Lung (tissue), 12 donors: ENCODE data around the gene GBP6. TPM values are rescaled to one million over a fixed set of nuclear protein-coding genes. Genes with fewer than 3 reads are reported as not detected.

Source experiments
- ATAC-seq: fragments of 200-7000 bp; cut with Tn5 transposase; one replicate; pipeline ENCODE4 v1.9.1; 2020; ENCODE audit warnings: moderate number of reproducible peaks; ENCODE audit not compliant: insufficient read depth, low FRiP score
- DNase-seq, 3 donors: peaks; one replicate each; pipeline ENCODE4 v3.0.0-alpha.2; 2013 to 2017
- H3K27ac ChIP-seq, 2 donors: one replicate each; pipeline ENCODE4 v1.5.1; 2013; ENCODE audit warnings: mild to moderate bottlenecking in 2 of 2, moderate library complexity in 2 of 2, control low read depth in 1 of 2, inconsistent platforms in 1 of 2, low read depth in 1 of 2, low read length in 1 of 2
- H3K27me3 ChIP-seq, 3 donors: one replicate each; pipeline ENCODE4 v1.5.1; 2013; ENCODE audit warnings: low read length in 2 of 3; ENCODE audit not compliant: control insufficient read depth in 3 of 3, insufficient read depth in 3 of 3
- H3K36me3 ChIP-seq, 4 donors: one replicate each; pipeline ENCODE4 v1.5.1; 2013; ENCODE audit warnings: low read length in 4 of 4, mild to moderate bottlenecking in 1 of 4, moderate library complexity in 1 of 4; ENCODE audit not compliant: control insufficient read depth in 4 of 4, insufficient read depth in 4 of 4
- H3K4me1 ChIP-seq, 5 donors: one replicate each; pipeline ENCODE4 v1.5.1; 2013; ENCODE audit warnings: low read length in 5 of 5, mild to moderate bottlenecking in 2 of 5, moderate library complexity in 1 of 5; ENCODE audit not compliant: control insufficient read depth in 5 of 5, insufficient read depth in 5 of 5
- H3K4me3 ChIP-seq: one replicate; pipeline ENCODE4 v1.5.1; 2013; ENCODE audit warnings: mild to moderate bottlenecking, control low read depth, moderate library complexity
- H3K9ac ChIP-seq, 2 donors: one replicate each; pipeline ENCODE4 v1.5.1; 2013; ENCODE audit warnings: low read length in 2 of 2, control low read depth in 1 of 2; ENCODE audit not compliant: insufficient read depth in 1 of 2
- H3K9me3 ChIP-seq, 4 donors: one replicate each; pipeline ENCODE4 v1.5.1; 2013; ENCODE audit warnings: low read length in 3 of 4, mild to moderate bottlenecking in 1 of 4, moderate library complexity in 1 of 4; ENCODE audit not compliant: control insufficient read depth in 4 of 4, insufficient read depth in 3 of 4
- WGBS, 2 donors: extraction: QIAGEN DNeasy Blood & Tissue Kit; methylation state at CpG; one replicate each; pipeline ENCODE4 v1.1.7; 2013; 5-methylcytosine and 5-hydroxymethylcytosine counted together
- polyA plus RNA-seq, 2 donors: library from polyadenylated mRNA; stranded (reverse); fragments of 200-250 nt; gene quantifications; one replicate each; pipeline ENCODE4 v1.2.1, GENCODE V29; 2013
- total RNA-seq, 2 donors: library from RNA; depleted of rRNA in 1 of 2; stranded (reverse); fragments of >200 nt in 1 of 2; gene quantifications; one replicate each; pipeline ENCODE4 v1.2.1, GENCODE V29; 2014 to 2021
- TF ChIP-seq, protein P1 (sequence below): IDR thresholded peaks from 2 replicates; pipeline ENCODE4 v1.5.1; 2012; ENCODE audit warnings: mild to moderate bottlenecking; ENCODE audit errors: control extremely low read depth, extremely low read depth
- donor health status: control.
- donor health status: control.
- donor health status: Bipolar disorder and iron deficiency.
- donor health status: healthy.
- donor health status: DM: yes; HTN: yes; CAD: no.

The GBP6 gene
- total and polyA plus RNA-seq, 4 donors: 0.61 to 1.3 (median 1.1) TPM

DNA sequence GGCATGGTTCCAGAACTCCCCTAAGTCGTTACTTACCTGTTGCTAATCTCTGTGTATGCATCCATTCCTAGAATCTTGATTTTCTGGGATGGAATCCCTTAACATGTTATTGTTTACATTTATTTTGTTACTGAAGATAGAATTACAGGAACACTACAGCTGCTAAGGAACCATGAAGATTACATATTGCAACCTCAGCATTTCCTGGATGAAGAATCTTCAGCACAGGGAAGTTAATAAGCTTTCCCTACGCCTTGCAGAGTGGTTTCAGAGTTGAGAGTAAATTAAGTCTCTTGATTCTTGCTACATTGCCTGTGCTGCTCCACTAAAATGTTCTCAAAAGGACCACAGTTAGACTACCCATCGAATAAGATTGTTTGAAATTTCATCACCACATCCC lies 31.4 kb upstream of the GBP6 start:
- no peaks in the 10 kb centered on the region for H3K27me3 ChIP-seq
- H3K4me3 ChIP-seq: no peak overlapping the region
- peaks cover 0 to 3% (median 2%) of the 10 kb centered on the region in 4 donors for H3K9me3 ChIP-seq
- WGBS, 2 donors: 22 to 40% methylated on average over 3 of the region's 3 CpGs
- no peaks in the 10 kb centered on the region for H3K4me1 ChIP-seq
- H3K36me3 ChIP-seq: no peaks in the 10 kb centered on the region
- DNase-seq (peak in 1 of 3 donors; percentile 21), ATAC-seq (no peak)
- H3K27ac ChIP-seq: no peak overlapping the region
- TF ChIP-seq, protein P1, sequence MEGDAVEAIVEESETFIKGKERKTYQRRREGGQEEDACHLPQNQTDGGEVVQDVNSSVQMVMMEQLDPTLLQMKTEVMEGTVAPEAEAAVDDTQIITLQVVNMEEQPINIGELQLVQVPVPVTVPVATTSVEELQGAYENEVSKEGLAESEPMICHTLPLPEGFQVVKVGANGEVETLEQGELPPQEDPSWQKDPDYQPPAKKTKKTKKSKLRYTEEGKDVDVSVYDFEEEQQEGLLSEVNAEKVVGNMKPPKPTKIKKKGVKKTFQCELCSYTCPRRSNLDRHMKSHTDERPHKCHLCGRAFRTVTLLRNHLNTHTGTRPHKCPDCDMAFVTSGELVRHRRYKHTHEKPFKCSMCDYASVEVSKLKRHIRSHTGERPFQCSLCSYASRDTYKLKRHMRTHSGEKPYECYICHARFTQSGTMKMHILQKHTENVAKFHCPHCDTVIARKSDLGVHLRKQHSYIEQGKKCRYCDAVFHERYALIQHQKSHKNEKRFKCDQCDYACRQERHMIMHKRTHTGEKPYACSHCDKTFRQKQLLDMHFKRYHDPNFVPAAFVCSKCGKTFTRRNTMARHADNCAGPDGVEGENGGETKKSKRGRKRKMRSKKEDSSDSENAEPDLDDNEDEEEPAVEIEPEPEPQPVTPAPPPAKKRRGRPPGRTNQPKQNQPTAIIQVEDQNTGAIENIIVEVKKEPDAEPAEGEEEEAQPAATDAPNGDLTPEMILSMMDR: no peak
- no peak overlapping the region for H3K9ac ChIP-seq

DNA sequence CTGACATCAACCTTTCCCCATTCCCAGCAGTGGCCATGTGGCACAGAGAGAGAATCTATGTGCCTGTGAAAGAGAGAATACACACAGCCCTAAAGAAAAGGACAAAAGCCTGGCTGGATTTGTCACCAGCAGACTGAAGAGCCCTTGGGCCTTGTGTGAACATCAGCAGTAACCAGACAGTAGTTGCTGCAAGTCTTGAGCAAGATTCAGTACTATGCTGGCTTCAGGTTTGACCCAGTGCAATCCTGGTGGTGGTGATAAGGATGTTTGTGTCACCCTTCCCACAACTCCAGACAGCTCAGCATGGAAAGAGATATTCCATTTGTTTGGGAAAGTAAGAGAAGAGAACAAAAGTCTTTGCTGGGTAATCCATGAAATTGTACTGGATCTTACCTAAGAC lies 28.4 kb upstream of the GBP6 start:
- H3K4me3 ChIP-seq: no peak overlapping the region
- H3K27ac ChIP-seq: no peak overlapping the region
- TF ChIP-seq, protein P1: no peak
- H3K27me3 ChIP-seq: no peaks in the 10 kb centered on the region
- H3K9ac ChIP-seq: no peak overlapping the region
- H3K36me3 ChIP-seq: no peaks in the 10 kb centered on the region
- peaks cover 0 to 3% (median 2%) of the 10 kb centered on the region in 4 donors for H3K9me3 ChIP-seq
- ATAC-seq: no peak
- H3K4me1 ChIP-seq: no peaks in the 10 kb centered on the region
- DNase-seq: no peak

DNA sequence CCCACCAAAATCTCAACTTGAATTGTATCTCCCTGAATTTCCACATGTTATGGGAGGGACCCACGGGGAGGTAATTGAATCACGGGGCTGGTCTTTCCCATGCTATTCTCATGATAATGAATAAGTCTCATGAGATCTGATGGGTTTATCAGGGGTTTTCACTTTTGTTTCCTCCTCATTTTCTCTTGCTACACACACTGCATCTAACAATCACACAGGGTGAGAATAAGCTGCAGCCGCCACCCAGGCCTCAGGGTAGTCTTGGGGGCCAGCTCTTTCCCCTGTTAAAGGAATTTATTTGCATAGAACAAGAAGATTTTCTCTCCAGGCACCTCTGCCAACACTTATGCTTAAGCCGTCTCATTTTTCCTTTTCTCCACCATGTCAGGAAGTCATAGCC lies 26.0 kb upstream of the GBP6 start:
- H3K9ac ChIP-seq: no peak overlapping the region
- 85 to 94% methylated on average over 4 of the region's 4 CpGs for WGBS, 2 donors
- no peak for DNase-seq

More for the DNA sequence above, 26.0 kb upstream of the GBP6 start:
- Histone ChIP-seq H3K36me3 (no peaks in the 10 kb centered on the region), H3K4me1 (no peaks in the 10 kb centered on the region), H3K27me3 (no peaks in the 10 kb centered on the region), H3K27ac (no peak overlapping the region), H3K4me3 (no peak overlapping the region), H3K9me3 (peaks cover 0 to 3% (median 0%) of the 10 kb centered on the region in 4 donors)
- TF ChIP-seq, protein P1: no peak
- no peak for ATAC-seq
